Right renal pelvis (tissue), 4 donors: Measurements from ENCODE around the gene EXD3. TPM values are rescaled to one million over a fixed set of nuclear protein-coding genes. Genes with fewer than 3 reads are reported as not detected.

ENCODE experiments used
- DNase-seq, 4 donors: peaks; one replicate each; pipeline ENCODE4 v3.0.0-alpha.2; 2013; ENCODE audit warnings: low read depth in 4 of 4, low spot score in 3 of 4, missing footprints in 1 of 4
- polyA plus RNA-seq, 4 donors: library from polyadenylated mRNA; unstranded; fragments of 120-200 nt; gene quantifications; one replicate each; pipeline ENCODE4 v1.2.1, GENCODE V29; 2013; ENCODE audit not compliant: insufficient read length in 4 of 4

The EXD3 gene
- polyA plus RNA-seq, 4 donors, result 12.5 to 19.3 (median 13.8) TPM

DNA sequence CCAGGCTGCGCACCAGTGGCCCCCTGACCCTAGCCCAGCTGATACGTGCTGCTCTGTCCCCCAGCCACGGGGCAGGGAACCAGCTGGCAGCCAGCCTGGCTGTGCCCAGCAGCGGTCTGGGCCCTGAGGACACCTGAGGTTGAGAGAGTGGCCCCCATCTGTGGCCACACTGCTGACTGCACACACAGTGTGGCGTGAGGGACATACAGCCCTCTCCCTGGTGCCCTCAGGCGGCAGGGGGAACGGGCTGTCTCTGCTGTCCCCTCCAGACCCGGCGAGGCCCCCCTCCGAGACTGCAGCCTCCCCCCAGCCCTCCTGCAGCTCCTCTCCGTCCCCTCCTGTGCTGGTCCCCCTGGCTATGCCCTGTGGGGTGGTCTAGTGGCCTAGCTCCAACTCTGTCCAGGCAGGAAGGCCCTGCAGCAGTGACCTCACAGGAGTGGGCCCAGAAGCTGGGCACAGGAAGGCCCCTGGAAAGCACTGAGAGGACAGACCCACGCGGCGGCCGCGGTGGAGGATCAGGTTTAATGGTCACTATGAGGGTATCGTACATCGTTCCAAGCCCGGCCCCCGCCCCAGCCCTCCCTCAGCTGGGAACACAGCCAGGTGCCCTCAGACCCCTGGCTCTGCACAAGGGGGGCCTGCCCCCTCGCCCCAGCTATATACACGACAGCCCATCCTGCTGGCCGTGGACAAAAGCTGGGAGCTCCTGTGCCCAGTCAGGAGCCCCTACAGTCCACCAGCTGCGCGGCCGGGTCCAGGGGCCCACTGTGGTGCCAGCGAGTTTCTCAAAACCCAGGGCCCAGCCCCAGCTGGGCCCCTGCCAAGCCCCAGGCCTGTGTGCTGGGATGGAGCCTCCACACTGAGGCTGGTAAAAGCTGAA lies 25.0 kb upstream of the EXD3 start:
- no peak for DNase-seq

- no peak for DNase-seq
Observed at GRCh38 chr9:137446851-137447471, 24.0 kb upstream of the EXD3 start.

DNA sequence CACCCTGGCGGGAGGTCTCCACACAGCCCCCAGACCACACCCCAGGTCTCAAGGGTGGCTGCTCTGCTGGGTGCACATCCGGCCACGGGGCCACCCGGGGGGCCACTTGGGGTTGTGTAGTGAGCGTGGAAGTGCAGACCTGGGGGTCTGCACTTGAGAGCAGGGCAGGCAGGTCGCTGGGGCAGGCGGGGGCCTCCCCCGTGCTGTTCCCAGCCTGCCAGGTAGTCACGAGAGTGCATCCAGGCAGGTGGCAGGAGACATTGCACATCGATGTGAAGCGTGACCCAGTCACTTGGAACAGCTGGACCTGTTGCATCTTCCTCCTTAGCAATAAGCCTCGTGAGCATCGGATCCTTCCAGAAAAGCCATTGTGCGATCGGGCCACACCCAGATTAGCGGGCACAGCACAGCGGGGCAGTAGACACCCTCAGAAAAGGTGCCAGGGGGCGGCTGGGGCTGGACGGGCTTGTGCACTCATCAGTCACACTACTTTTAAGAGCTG lies 23.0 kb upstream of the EXD3 start:
- DNase-seq, result no peak

GRCh38 chr9:137445275-137445807 lies 22.4 kb upstream of the EXD3 start:
- DNase-seq, result no peak

- DNase-seq, result no peak
Observed at GRCh38 chr9:137444106-137444790, 21.3 kb upstream of the EXD3 start.

GRCh38 chr9:137441935-137442321 lies 19.0 kb upstream of the EXD3 start:
- no peak for DNase-seq

DNA sequence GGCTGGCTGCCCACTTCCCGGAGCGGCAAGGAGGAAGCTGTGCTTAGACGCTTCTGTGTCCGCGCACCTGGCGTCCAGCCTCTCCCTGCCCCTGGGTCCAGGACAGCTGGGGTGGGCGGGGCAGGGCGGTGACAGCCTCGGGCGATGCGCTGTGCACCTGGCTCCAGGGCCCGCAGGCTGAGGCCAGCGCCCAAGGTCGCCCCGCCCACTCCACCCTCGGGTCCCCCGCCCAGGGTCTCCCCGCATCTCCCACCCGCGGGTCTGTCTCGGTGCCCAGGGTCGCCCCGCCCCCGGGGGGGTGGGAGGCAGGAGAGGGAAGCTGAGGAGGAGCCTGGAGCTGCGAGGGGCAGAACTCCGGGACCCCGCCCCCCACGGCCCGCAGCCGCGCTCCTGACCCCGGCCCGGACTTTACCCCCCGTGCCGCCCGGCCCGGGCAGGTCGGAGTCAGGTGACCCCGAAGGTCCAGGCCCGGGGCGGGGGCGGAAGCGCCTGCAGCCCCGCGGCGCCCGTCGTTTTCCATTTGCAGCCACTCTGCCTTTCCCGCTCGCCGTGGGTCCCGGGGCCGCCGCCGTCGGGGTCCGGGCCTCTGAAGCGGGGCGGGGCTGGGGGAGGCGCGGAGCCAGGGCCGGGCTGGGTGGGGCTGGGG lies 18.4 kb upstream of the EXD3 start, which contains the start of gene ENTPD8:
Gene ENTPD8, minus strand, starts transcription at position 69 of the 646 bp plus-strand sequence. CDS start 3,072 bp downstream, outside the sequence.
- DNase-seq, result no peak

GRCh38 chr9:137439158-137439714 lies 16.3 kb upstream of the EXD3 start:
- DNase-seq, result no peak

DNA sequence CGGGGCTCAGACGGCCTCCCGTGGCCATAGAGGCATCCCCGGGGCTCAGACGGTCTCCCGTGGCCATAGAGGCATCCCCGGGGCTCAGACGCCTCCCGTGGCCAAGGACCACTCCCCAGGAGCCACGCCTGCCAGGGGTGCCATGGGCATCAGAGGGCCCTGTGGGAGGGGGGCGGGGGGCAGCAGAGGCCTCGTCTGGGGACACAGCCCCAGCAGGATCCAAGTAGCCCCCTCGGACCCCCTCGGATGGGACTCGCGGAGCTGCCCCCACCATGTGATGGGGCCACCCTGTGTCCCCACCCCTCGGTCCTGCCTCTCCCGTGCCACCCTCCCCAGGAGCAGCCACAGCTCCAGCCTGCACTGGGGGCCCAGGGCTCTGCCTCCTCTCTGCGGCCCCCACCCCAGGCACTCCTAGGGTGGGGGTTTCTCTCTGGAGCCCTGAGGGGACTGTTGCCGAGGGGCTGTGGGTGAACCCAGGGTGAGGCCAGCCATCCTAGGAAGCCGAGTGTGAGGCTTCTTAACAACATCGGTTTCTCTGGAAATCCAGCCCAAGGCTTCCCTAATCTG lies 15.7 kb upstream of the EXD3 start:
- no peak for DNase-seq

GRCh38 chr9:137437691-137438590 lies 15.0 kb upstream of the EXD3 start:
- no peak for DNase-seq

DNA sequence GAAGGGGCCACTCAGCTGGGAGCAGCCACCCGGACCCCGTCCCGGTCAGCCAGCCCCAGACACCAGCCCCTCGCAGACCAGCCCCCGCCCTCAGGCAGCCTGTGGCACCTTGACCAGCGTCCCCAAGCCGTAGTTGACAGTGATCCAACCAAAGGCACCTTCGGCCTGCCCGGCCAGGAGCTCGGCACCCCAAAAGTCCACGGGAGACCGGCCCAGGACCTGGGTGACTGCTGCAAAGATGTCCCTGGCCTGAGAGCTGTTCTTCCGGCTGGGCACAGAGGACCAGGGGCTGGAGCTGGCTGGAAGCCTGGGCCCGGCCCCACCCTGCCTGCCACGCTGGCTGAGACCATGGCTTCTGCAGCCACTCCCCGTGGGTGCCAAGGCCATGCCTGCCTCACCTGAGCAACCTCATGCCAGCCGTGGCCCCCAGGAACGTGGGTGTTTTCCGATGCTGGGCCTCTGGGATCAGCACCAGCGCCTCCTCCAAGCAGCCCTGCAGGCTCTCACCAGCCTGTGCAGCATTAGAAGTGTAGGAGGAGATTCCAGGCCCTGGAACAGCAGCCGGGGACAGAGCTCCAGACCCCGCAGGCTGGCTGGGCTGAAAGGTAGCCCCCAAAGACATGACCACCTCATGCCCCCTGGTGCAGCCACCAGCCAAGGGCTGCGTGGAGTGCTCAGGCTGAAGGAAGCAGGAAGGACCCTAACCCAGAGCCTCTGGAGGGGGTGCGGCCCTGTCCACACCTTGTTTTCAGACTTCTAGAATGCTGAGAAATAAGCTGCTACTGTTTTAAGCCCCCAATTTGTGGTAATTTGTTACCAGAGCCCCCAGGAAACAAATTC lies 14.0 kb upstream of the EXD3 start:
- no peak for DNase-seq

DNA sequence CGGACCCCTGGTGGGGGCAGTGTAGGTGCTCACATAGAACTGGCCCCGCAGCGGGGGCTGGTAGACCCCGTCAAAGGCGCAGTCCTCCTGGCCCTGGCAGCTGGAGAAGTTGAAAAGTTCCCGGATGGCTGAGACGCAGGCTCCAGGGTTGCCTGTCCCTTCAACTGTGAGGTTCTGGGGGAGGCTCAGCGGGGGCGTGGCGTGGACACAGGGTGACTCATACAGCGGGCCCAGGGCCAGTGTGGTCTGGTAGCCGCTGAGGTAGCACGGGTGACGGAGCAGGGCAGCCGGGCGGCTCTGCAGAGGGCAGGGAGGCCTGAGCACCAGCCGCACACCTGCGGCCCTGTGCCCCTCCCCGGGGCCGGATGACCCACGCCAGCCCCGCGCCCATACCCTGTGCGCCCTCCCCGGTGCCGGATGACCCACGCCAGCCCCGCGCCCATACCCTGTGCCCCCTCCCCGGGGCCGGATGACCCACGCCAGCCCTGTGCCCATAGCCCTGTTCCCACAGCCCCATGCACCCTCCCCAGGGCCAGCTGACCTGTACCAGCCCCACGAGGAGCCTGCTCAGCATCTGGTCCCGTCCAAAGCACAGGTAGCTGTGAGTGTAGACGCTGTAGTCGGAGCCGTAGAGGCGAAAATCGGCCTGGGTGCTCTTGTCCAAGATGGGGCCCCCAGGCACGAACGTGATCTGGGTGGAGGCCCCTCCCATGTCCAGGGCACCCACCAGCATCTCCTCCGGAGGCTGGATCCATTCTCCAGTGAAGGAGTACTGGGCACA lies 13.2 kb upstream of the EXD3 start:
- no peak for DNase-seq

GRCh38 chr9:137435381-137435891 lies 12.5 kb upstream of the EXD3 start:
- DNase-seq, result no peak

- DNase-seq, result no peak
Observed at GRCh38 chr9:137434498-137435380, 11.8 kb upstream of the EXD3 start.

- DNase-seq, result no peak
Observed at GRCh38 chr9:137433916-137434431, 11.0 kb upstream of the EXD3 start.
